ENCODE data around the gene KCTD11. TPM values are rescaled to one million over a fixed set of nuclear protein-coding genes. Genes with fewer than 3 reads are reported as not detected.

KCTD11 gene
- total RNA-seq, 1 experiment from 2014 or later, result 5.3 TPM

DNA sequence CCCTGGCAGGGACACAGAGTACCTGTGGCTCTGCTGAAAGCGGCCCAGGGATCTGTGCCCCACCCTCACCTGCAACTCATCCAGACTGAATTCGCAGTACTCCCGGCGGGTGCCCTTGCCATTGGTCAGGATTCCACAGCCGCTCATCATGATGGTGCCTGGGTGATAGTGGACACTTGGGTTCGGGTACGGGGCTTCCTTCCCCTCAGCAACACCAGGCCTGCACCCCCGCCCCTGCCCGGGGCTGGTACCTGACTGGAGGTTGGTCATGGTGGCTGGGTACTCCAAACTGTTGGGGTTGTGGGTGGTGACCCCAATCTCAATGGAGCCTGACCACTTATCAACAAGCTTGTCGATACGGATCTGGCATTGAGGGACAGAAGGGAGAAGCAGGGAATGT, 25.8 kb upstream of the KCTD11 start:
- no peak overlapping the region for H2BK15ac ChIP-seq (ENCODE audit: low read depth, low read length)
- H2BK20ac ChIP-seq (ENCODE audit: low read depth, low read length, poor library complexity, severe bottlenecking), result no peak overlapping the region
- no peak overlapping the region for H2AFZ ChIP-seq (ENCODE audit: low read length)
- H3K27me3 ChIP-seq (ENCODE audit: insufficient read depth, low read length), result no peaks in the 10 kb centered on the region
- no peak overlapping the region for H4K8ac ChIP-seq (replicated peaks; ENCODE audit: insufficient read length, low read depth, low read length)
- H3K27me3 Mint-ChIP-seq (ENCODE audit: low read depth), result no peaks in the 10 kb centered on the region
- TF ChIP-seq, protein P1, sequence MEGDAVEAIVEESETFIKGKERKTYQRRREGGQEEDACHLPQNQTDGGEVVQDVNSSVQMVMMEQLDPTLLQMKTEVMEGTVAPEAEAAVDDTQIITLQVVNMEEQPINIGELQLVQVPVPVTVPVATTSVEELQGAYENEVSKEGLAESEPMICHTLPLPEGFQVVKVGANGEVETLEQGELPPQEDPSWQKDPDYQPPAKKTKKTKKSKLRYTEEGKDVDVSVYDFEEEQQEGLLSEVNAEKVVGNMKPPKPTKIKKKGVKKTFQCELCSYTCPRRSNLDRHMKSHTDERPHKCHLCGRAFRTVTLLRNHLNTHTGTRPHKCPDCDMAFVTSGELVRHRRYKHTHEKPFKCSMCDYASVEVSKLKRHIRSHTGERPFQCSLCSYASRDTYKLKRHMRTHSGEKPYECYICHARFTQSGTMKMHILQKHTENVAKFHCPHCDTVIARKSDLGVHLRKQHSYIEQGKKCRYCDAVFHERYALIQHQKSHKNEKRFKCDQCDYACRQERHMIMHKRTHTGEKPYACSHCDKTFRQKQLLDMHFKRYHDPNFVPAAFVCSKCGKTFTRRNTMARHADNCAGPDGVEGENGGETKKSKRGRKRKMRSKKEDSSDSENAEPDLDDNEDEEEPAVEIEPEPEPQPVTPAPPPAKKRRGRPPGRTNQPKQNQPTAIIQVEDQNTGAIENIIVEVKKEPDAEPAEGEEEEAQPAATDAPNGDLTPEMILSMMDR (conservative IDR thresholded peaks at IDR 0.05), result no peak
- H2BK12ac ChIP-seq (ENCODE audit: insufficient read length, low read depth, low read length), result no peak overlapping the region
- H2AK5ac ChIP-seq (ENCODE audit: insufficient read length, low read length), result no peak overlapping the region
- no peak overlapping the region for H2BK5ac ChIP-seq (ENCODE audit: insufficient read length, low read length)
- H2BK120ac ChIP-seq (ENCODE audit: low read depth, low read length, poor library complexity, severe bottlenecking), result no peak overlapping the region
- no peaks in the 10 kb centered on the region for H3K4me1 ChIP-seq (ENCODE audit: insufficient read depth, low read length)
- H3K4me1 Mint-ChIP-seq, result peaks cover 14 to 15% of the 10 kb centered on the region in 2 experiments
- no peak overlapping the region for H3K9ac ChIP-seq (ENCODE audit: extremely low read depth, insufficient read length, low read length)
- no peak overlapping the region for H4K5ac ChIP-seq (ENCODE audit: insufficient read length, low read depth, low read length)
- H3K36me3 Mint-ChIP-seq (ENCODE audit: insufficient read depth in 1 of 3, low read depth in 3 of 3), result peaks cover 31 to 54% (median 53%) of the 10 kb centered on the region in 3 experiments; a peak in 6 of 7 replicates
- WGBS (ENCODE audit: extremely low coverage, insufficient read length, low lambda C conversion rate), result no CpG with 5 or more reads among the region's 11 CpGs
- no peaks in the 10 kb centered on the region for H4K20me1 ChIP-seq (ENCODE audit: control insufficient read depth, insufficient read depth, insufficient read length)
- H3K9me3 Mint-ChIP-seq, result no peaks in the 10 kb centered on the region
- H3K4me3 Mint-ChIP-seq, result no peak overlapping the region; a peak in 1 of 5 replicates
- H3K27ac ChIP-seq (ENCODE audit: insufficient read length, low read depth, low read length), result no peak overlapping the region
- H3K4me2 ChIP-seq (ENCODE audit: insufficient read depth, insufficient read length, low read length), result no peak overlapping the region
- H3K9me3 ChIP-seq (ENCODE audit: control insufficient read depth, low read depth, low read length), result no peaks in the 10 kb centered on the region
- no peak overlapping the region for H3K18ac ChIP-seq (ENCODE audit: insufficient read length, low read depth, low read length)
- H3K79me2 ChIP-seq (ENCODE audit: insufficient read depth, low read length), result peaks cover 2% of the 10 kb centered on the region; the same call in 1 of the 2 replicates
- no peak overlapping the region for H3K27ac Mint-ChIP-seq
- no peaks in the 10 kb centered on the region for H3K79me1 ChIP-seq (ENCODE audit: insufficient read depth, low read depth, low read length, poor library complexity, severe bottlenecking)
- DNase-seq, result no peak
- H3T11ph ChIP-seq (ENCODE audit: low read length), result no peak overlapping the region
- H3K23me2 ChIP-seq (ENCODE audit: insufficient read length, low read depth, low read length, poor library complexity, severe bottlenecking), result peaks cover 14% of the 10 kb centered on the region
- no peak overlapping the region for H3K23ac ChIP-seq (ENCODE audit: insufficient read length, low read depth, low read length)
- no peak overlapping the region for H3K4ac ChIP-seq (ENCODE audit: low read depth, low read length)
- H3K56ac ChIP-seq (ENCODE audit: insufficient read length, low read depth, low read length), result no peak overlapping the region
- H4K91ac ChIP-seq (ENCODE audit: insufficient read length, low read depth, low read length), result no peak overlapping the region
- H3K14ac ChIP-seq (ENCODE audit: insufficient read depth, low read length), result no peak overlapping the region

All from H9 (cell line).